ENCODE data around the gene IGF2BP2.

The IGF2BP2 gene

GRCh38 chr3:185631508-185632206 is 193.2 kb downstream of the IGF2BP2 start:
- DNase-seq: no peak

GRCh38 chr3:185631108-185631507 is 193.7 kb downstream of the IGF2BP2 start:
- no peak for DNase-seq

- DNase-seq: peak; percentile 41
Observed at GRCh38 chr3:185630182-185630622, 194.6 kb downstream of the IGF2BP2 start.

GRCh38 chr3:185629554-185630181 is 195.2 kb downstream of the IGF2BP2 start:
- DNase-seq: no peak

- DNase-seq: no peak
Observed at GRCh38 chr3:185625784-185626183, 199.1 kb downstream of the IGF2BP2 start.

- DNase-seq: no peak
Observed at GRCh38 chr3:185623939-185624665, 200.7 kb downstream of the IGF2BP2 start.

GRCh38 chr3:185613016-185613415 is 211.8 kb downstream of the IGF2BP2 start:
- no peak for DNase-seq

GRCh38 chr3:185606196-185606595 is 218.6 kb downstream of the IGF2BP2 start:
- DNase-seq: no peak

- DNase-seq: no peak
Observed at GRCh38 chr3:185605566-185605965, 219.3 kb downstream of the IGF2BP2 start.

- DNase-seq: no peak
Observed at GRCh38 chr3:185595526-185595925, 229.3 kb downstream of the IGF2BP2 start.

- DNase-seq: no peak
Observed at GRCh38 chr3:185594073-185594472, 230.8 kb downstream of the IGF2BP2 start.

All from fibroblast of skin of right biceps (primary cell).